NCI-H1092 (cell line): ENCODE results near the gene TNS3.
"Not testable (repeated sequence)": the region's sequence is repeated elsewhere in the genome, so short reads cannot be mapped to it uniquely, and the experiment has no call there.

ENCODE experiments used
- DNase-seq: peaks from one replicate; lab custom pipeline; 2025; lab: John Stamatoyannopoulos, UW

The TNS3 gene

GRCh38 chr7:47581804-47582763 lies at the start of gene TNS3:
Gene TNS3 (minus strand): TSS chr7:47582111. CDS start chr7:47439636, 142,475 bp downstream.
- peak; percentile 45 for DNase-seq

GRCh38 chr7:47631711-47632110 lies 49.8 kb upstream of the TNS3 start:
- DNase-seq = no peak

GRCh38 chr7:47627580-47628283 lies 45.8 kb upstream of the TNS3 start:
- DNase-seq = no peak

GRCh38 chr7:47625861-47626715 lies 44.2 kb upstream of the TNS3 start:
- peak; percentile 39 for DNase-seq

GRCh38 chr7:47624689-47625088 lies 42.8 kb upstream of the TNS3 start:
- DNase-seq = no peak

- no peak for DNase-seq
Measured at GRCh38 chr7:47622946-47623640, 41.2 kb upstream of the TNS3 start.

- DNase-seq = no peak
Measured at GRCh38 chr7:47622586-47622945, 40.7 kb upstream of the TNS3 start.

GRCh38 chr7:47621979-47622561 lies 40.2 kb upstream of the TNS3 start:
- no peak for DNase-seq

GRCh38 chr7:47621347-47621746 lies 39.4 kb upstream of the TNS3 start:
- DNase-seq = no peak

- DNase-seq = no peak
Measured at GRCh38 chr7:47619806-47620205, 37.9 kb upstream of the TNS3 start.

GRCh38 chr7:47617131-47617530 lies 35.2 kb upstream of the TNS3 start:
- no peak for DNase-seq

GRCh38 chr7:47614450-47614849 lies 32.5 kb upstream of the TNS3 start:
- no peak for DNase-seq

- peak; percentile 38 for DNase-seq
Measured at GRCh38 chr7:47611045-47611511, 29.2 kb upstream of the TNS3 start.

- DNase-seq = no peak
Measured at GRCh38 chr7:47610506-47611044, 28.7 kb upstream of the TNS3 start.

- no peak for DNase-seq
Measured at GRCh38 chr7:47609803-47610452, 28.0 kb upstream of the TNS3 start.

GRCh38 chr7:47606593-47607046 lies 24.7 kb upstream of the TNS3 start:
- not testable (repeated sequence) for DNase-seq

GRCh38 chr7:47605816-47606575 lies 24.1 kb upstream of the TNS3 start:
- no peak for DNase-seq

- DNase-seq = no peak
Measured at GRCh38 chr7:47604496-47604890, 22.6 kb upstream of the TNS3 start.

- DNase-seq = not testable (repeated sequence)
Measured at GRCh38 chr7:47603514-47604255, 21.8 kb upstream of the TNS3 start.
